PFSK-1 (cell line): ENCODE data around the gene CYP2S1.

Experiments used
- FOXP2 ChIP-seq: optimal IDR thresholded peaks from 2 replicates; pipeline ENCODE3; 2011; ENCODE audit warnings: borderline replicate concordance, control low read depth, inconsistent platforms; ENCODE audit not compliant: insufficient read depth; ENCODE audit errors: extremely low read length, extremely low read depth
- POLR2AphosphoS5 ChIP-seq: IDR thresholded peaks from 2 replicates; pipeline ENCODE4 v1.6.1; 2012; ENCODE audit warnings: low read depth, mild to moderate bottlenecking, control low read depth, low read length, moderate library complexity
- SIN3A ChIP-seq: IDR thresholded peaks from 2 replicates; pipeline ENCODE4 v1.6.1; 2012; ENCODE audit warnings: mild to moderate bottlenecking, low read length, moderate library complexity, borderline replicate concordance; ENCODE audit not compliant: insufficient read depth
- TAF1 ChIP-seq: IDR thresholded peaks from 2 replicates; pipeline ENCODE4 v1.6.1; 2012; ENCODE audit warnings: low read length, control low read depth, borderline replicate concordance; ENCODE audit not compliant: insufficient read depth
- TF ChIP-seq, protein P1 (sequence below), 2 experiments: IDR thresholded peaks; 2 replicates each; pipeline versions ENCODE4 v1.6.1 to v1.8.0; 2011 to 2012; ENCODE audit warnings: low read depth in 2 of 2, low read length in 2 of 2, control low read depth in 1 of 2, inconsistent platforms in 1 of 2, mild to moderate bottlenecking in 1 of 2, moderate library complexity in 1 of 2; ENCODE audit not compliant: insufficient read depth in 1 of 2

Gene CYP2S1

DNA sequence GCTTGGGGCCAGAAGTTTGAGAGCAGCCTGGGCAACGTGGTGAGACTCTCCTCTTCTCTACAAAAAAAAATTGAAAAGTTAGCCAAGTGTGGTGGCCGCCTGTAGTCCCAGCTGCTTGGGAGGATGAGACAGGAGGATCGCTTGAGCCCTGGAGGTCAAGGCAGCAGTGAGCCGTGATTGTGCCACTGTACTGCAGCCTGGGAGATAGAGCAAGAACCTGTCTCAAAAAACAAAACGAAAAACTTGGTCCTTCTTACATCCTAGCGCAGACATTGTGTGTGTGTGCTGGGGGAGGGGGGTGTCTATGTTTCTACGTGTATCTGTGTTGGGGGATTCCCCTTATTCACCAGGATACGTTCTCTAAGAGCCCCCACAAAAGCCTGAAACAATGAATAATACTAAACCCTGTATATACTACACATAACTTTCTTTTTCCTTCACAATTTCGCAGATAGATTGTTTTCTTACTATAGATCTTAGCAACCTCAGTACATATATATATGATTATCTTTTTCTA, 33.9 kb downstream of the CYP2S1 start:
- TF ChIP-seq FOXP2 = no peak
- TF ChIP-seq, protein P1, sequence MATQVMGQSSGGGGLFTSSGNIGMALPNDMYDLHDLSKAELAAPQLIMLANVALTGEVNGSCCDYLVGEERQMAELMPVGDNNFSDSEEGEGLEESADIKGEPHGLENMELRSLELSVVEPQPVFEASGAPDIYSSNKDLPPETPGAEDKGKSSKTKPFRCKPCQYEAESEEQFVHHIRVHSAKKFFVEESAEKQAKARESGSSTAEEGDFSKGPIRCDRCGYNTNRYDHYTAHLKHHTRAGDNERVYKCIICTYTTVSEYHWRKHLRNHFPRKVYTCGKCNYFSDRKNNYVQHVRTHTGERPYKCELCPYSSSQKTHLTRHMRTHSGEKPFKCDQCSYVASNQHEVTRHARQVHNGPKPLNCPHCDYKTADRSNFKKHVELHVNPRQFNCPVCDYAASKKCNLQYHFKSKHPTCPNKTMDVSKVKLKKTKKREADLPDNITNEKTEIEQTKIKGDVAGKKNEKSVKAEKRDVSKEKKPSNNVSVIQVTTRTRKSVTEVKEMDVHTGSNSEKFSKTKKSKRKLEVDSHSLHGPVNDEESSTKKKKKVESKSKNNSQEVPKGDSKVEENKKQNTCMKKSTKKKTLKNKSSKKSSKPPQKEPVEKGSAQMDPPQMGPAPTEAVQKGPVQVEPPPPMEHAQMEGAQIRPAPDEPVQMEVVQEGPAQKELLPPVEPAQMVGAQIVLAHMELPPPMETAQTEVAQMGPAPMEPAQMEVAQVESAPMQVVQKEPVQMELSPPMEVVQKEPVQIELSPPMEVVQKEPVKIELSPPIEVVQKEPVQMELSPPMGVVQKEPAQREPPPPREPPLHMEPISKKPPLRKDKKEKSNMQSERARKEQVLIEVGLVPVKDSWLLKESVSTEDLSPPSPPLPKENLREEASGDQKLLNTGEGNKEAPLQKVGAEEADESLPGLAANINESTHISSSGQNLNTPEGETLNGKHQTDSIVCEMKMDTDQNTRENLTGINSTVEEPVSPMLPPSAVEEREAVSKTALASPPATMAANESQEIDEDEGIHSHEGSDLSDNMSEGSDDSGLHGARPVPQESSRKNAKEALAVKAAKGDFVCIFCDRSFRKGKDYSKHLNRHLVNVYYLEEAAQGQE (IDR thresholded peaks at IDR 0.05; ENCODE audit: insufficient read depth in 1 of 2, low read depth in 2 of 2, low read length in 2 of 2) = no peak
- TF ChIP-seq SIN3A = no peak
- no peak for TF ChIP-seq POLR2AphosphoS5
- TF ChIP-seq TAF1 = no peak

- no peak for TF ChIP-seq FOXP2
- no peak for TF ChIP-seq TAF1
- TF ChIP-seq SIN3A = no peak
- no peak for TF ChIP-seq POLR2AphosphoS5
- TF ChIP-seq, protein P1 (IDR thresholded peaks at IDR 0.05; ENCODE audit: insufficient read depth in 1 of 2, low read depth in 2 of 2, low read length in 2 of 2) = no peak
Measured at GRCh38 chr19:41228486-41228885, 35.5 kb downstream of the CYP2S1 start.

GRCh38 chr19:41230067-41230857, 37.2 kb downstream of the CYP2S1 start:
- TF ChIP-seq FOXP2 (no peak), SIN3A (no peak), TAF1 (no peak), POLR2AphosphoS5 (no peak)
- TF ChIP-seq, protein P1 (IDR thresholded peaks at IDR 0.05; ENCODE audit: insufficient read depth in 1 of 2, low read depth in 2 of 2, low read length in 2 of 2) = no peak

GRCh38 chr19:41232686-41233085, 39.7 kb downstream of the CYP2S1 start:
- TF ChIP-seq FOXP2 = no peak
- TF ChIP-seq SIN3A = no peak
- TF ChIP-seq, protein P1 (IDR thresholded peaks at IDR 0.05; ENCODE audit: insufficient read depth in 1 of 2, low read depth in 2 of 2, low read length in 2 of 2) = no peak
- no peak for TF ChIP-seq TAF1
- no peak for TF ChIP-seq POLR2AphosphoS5

DNA sequence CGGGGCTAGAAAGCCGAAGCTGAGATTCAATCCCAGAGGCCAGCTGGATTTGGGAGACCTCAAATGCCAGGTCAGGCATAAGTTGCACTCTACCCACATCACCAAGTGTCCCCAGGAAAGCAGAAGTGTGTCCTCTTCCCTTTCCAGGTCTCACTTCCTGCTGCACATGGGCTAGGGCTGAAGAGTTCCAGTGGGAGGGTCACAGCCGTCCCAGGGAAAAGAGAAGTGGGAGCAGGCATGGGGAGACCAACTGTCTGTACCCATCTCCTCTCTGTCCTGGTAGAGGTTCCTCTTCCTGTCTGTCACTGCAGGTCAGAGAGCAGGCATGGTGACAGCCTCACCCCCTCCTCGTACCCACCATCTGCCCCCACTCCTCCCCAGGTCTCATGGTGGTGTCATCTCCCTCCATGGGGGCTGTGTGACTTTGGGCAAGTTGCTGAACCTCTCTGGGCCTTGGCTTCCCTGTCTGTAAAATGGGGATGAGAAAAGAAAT, 40.8 kb downstream of the CYP2S1 start:
- TF ChIP-seq POLR2AphosphoS5 (no peak), FOXP2 (no peak), TAF1 (no peak), SIN3A (no peak)
- TF ChIP-seq, protein P1 (IDR thresholded peaks at IDR 0.05; ENCODE audit: insufficient read depth in 1 of 2, low read depth in 2 of 2, low read length in 2 of 2) = no peak
